GM12892 (cell line): Measurements from ENCODE around the gene HLX.

Experiments used
- POLR2A ChIP-seq: IDR thresholded peaks from 2 replicates; pipeline ENCODE4 v1.6.1; 2011; ENCODE audit warnings: low read depth, low read length, control low read depth
- POLR2AphosphoS5 ChIP-seq: IDR thresholded peaks from 2 replicates; pipeline ENCODE4 v1.6.1; 2011; ENCODE audit warnings: low read depth, low read length, control low read depth
- TAF1 ChIP-seq: IDR thresholded peaks from 2 replicates; pipeline ENCODE4 v1.6.1; 2011; ENCODE audit warnings: low read depth, mild to moderate bottlenecking, control low read depth, low read length, borderline replicate concordance

GRCh38 chr1:220841293-220841692 is 38.0 kb upstream of the HLX start:
- TF ChIP-seq TAF1, result no peak
- no peak for TF ChIP-seq POLR2A
- no peak for TF ChIP-seq POLR2AphosphoS5
